Lower lobe of right lung (tissue), 2 donors: ENCODE data around the gene RFPL1. TPM values are rescaled to one million over a fixed set of nuclear protein-coding genes. Genes with fewer than 3 reads are reported as not detected.
"Not testable (repeated sequence)": the region's sequence is repeated elsewhere in the genome, so short reads cannot be mapped to it uniquely, and the experiment has no call there.

ENCODE experiments used
- ATAC-seq, 2 donors: fragments of 200-7000 bp; cut with Tn5 transposase; one replicate each; pipeline ENCODE4 v1.9.1; 2020 to 2022; ENCODE audit warnings: mild to moderate bottlenecking in 2 of 2, moderate library complexity in 2 of 2
- DNase-seq: peaks from one replicate; pipeline ENCODE4 v3.0.0-alpha.2; 2020
- H3K27ac ChIP-seq: fragments of 200-600 bp; one replicate; pipeline ENCODE4 v1.8.0; 2022
- H3K27me3 ChIP-seq: fragments of 200-600 bp; one replicate; pipeline ENCODE4 v1.8.0; 2022; ENCODE audit warnings: low read depth
- H3K36me3 ChIP-seq: fragments of 200-600 bp; one replicate; pipeline ENCODE4 v1.8.0; 2022; ENCODE audit warnings: mild to moderate bottlenecking
- H3K4me1 ChIP-seq: fragments of 200-600 bp; one replicate; pipeline ENCODE4 v1.8.0; 2022
- H3K4me3 ChIP-seq: fragments of 200-600 bp; one replicate; pipeline ENCODE4 v1.8.0; 2022; ENCODE audit warnings: mild to moderate bottlenecking
- H3K9me3 ChIP-seq: fragments of 200-600 bp; one replicate; pipeline ENCODE4 v1.8.0; 2022
- intact Hi-C: fragments of 100-400 bp; cut with DNase I; formaldehyde crosslinking; loops from one replicate; pipeline ENCODE4 v1.11.0; 2022
- total RNA-seq: library from RNA; stranded (reverse); fragmentation: NEBNext Ultra II Directional; extraction: Animal tissue kit (Norgen Biotek cat#: 25700); gene quantifications from one replicate; pipeline ENCODE4 v1.2.1, GENCODE V29; 2021
- TF ChIP-seq, protein P1 (sequence below): fragments of 200-600 bp; IDR thresholded peaks from one replicate; pipeline ENCODE4 v1.8.0; 2022; ENCODE audit warnings: antibody characterized with exemption, mild to moderate bottlenecking
- donor health status: DM: no; HTN: yes; CAD: no; lungs with severe emphysema.

RFPL1 gene
- total RNA-seq, 1 donor from 2014 or later, result not detected

DNA sequence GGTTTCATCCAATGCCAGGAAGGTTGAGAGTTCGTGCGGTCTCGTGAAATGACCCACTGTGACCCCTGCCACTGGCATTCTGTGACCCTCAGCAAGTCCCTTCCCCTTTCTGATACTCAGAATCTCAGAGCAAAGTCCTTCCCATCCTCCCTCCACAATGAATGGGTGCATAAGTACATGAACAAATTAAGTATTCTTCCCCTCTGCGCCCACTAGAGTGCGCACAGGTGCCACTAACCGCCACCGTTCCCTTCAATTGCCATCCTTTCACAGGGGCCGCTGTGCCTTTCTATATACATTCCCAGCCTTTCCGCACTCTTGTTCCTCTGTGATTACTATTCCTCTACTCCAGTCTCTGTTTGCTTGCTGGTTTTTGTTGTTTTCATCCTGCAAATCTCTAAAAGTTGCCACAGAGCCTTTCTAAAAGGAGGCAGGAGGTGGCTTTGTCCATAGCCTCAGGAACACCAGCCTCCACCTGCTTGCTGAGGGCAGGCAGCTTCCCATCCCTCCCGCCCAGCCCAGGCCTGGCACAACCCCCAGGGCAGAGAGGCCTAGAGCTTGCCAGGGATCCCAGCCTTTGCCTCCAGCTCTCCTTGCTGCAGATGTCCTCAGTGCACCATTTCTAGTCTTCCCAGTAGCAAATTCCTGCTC, 43.3 kb upstream of the RFPL1 start:
- no peaks in the 10 kb centered on the region for H3K36me3 ChIP-seq
- no peaks in the 10 kb centered on the region for H3K9me3 ChIP-seq
- H3K4me1 ChIP-seq, result no peaks in the 10 kb centered on the region
- no peak overlapping the region for H3K27ac ChIP-seq
- H3K27me3 ChIP-seq, result no peaks in the 10 kb centered on the region
- TF ChIP-seq, protein P1, sequence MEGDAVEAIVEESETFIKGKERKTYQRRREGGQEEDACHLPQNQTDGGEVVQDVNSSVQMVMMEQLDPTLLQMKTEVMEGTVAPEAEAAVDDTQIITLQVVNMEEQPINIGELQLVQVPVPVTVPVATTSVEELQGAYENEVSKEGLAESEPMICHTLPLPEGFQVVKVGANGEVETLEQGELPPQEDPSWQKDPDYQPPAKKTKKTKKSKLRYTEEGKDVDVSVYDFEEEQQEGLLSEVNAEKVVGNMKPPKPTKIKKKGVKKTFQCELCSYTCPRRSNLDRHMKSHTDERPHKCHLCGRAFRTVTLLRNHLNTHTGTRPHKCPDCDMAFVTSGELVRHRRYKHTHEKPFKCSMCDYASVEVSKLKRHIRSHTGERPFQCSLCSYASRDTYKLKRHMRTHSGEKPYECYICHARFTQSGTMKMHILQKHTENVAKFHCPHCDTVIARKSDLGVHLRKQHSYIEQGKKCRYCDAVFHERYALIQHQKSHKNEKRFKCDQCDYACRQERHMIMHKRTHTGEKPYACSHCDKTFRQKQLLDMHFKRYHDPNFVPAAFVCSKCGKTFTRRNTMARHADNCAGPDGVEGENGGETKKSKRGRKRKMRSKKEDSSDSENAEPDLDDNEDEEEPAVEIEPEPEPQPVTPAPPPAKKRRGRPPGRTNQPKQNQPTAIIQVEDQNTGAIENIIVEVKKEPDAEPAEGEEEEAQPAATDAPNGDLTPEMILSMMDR, result peak; percentile 83
- ATAC-seq, result peak; percentile 90 to 92
- DNase-seq, result peak; percentile 65
- no peak overlapping the region for H3K4me3 ChIP-seq
- intact Hi-C loops, result no loop called here

- Histone ChIP-seq H3K36me3 (no peaks in the 10 kb centered on the region), H3K4me3 (no peak overlapping the region), H3K4me1 (no peaks in the 10 kb centered on the region), H3K27ac (no peak overlapping the region), H3K27me3 (no peaks in the 10 kb centered on the region), H3K9me3 (no peaks in the 10 kb centered on the region)
- no peak for DNase-seq
- no peak for ATAC-seq
- intact Hi-C loops, result no loop called here
- TF ChIP-seq, protein P1, result no peak
Measured at GRCh38 chr22:29396126-29396525, 42.3 kb upstream of the RFPL1 start.

- TF ChIP-seq, protein P1, result no peak
- H3K4me3 ChIP-seq, result no peak overlapping the region
- intact Hi-C loops, result no loop called here
- H3K36me3 ChIP-seq, result no peaks in the 10 kb centered on the region
- DNase-seq (no peak), ATAC-seq (no peak)
- H3K27me3 ChIP-seq, result no peaks in the 10 kb centered on the region
- no peak overlapping the region for H3K27ac ChIP-seq
- H3K9me3 ChIP-seq, result no peaks in the 10 kb centered on the region
- no peaks in the 10 kb centered on the region for H3K4me1 ChIP-seq
Measured at GRCh38 chr22:29397791-29398190, 40.6 kb upstream of the RFPL1 start.

DNA sequence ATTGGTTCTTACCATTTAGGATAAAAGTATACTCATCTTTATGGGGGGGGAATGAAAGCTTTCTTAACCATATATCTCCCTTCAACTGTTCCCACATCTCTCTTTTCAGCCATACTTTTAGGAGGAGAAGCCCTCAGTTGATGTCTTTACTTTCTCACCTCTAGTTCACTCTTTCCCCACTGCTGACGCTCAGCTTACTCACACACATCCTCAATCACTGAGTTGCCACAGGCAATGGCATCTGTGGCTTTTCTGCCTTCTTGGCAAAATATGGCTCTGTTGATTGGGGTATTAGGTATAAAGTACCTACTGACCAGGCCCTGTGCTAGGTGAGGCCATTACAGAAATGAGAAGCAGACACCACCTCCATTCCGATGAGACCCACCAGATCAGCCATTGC, 37.8 kb upstream of the RFPL1 start:
- Histone ChIP-seq H3K27ac (no peak overlapping the region), H3K27me3 (no peaks in the 10 kb centered on the region), H3K36me3 (no peaks in the 10 kb centered on the region), H3K9me3 (no peaks in the 10 kb centered on the region), H3K4me1 (no peaks in the 10 kb centered on the region), H3K4me3 (no peak overlapping the region)
- no peak for ATAC-seq
- intact Hi-C loops, result no loop called here
- TF ChIP-seq, protein P1, result no peak
- DNase-seq, result no peak

DNA sequence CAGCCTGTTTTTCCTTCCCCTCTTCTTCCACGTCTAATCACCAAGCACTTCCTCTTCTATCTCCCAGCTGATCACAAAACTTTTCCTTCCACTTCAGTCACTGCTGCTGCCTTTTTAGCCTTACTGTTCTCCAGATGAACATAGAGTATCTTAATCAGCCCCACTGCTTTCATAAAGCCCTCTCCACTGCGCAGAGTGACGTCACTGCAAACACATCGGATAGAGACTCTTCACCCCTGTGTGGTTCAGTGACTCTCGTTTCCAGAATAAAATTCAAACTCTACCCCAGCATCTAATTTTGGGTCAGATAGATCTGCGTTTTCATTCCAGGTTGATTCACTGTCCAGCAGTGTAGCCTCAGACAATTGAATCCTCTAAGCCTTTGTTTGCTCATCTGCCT, 36.8 kb upstream of the RFPL1 start:
- DNase-seq, result not testable (repeated sequence)

GRCh38 chr22:29408940-29409339, 29.4 kb upstream of the RFPL1 start:
- DNase-seq, result no peak
- Histone ChIP-seq H3K27ac (no peak overlapping the region), H3K9me3 (no peaks in the 10 kb centered on the region), H3K36me3 (no peaks in the 10 kb centered on the region), H3K27me3 (no peaks in the 10 kb centered on the region), H3K4me3 (no peak overlapping the region), H3K4me1 (no peaks in the 10 kb centered on the region)
- intact Hi-C loops, result no loop called here
- TF ChIP-seq, protein P1, result no peak
- ATAC-seq, result no peak

More for the DNA sequence above, 36.8 kb upstream of the RFPL1 start:
- H3K27ac ChIP-seq, H3K4me3 ChIP-seq, ATAC-seq, H3K4me1 ChIP-seq, H3K36me3 ChIP-seq, H3K9me3 ChIP-seq, intact Hi-C loops, H3K27me3 ChIP-seq: not testable (repeated sequence)

DNA sequence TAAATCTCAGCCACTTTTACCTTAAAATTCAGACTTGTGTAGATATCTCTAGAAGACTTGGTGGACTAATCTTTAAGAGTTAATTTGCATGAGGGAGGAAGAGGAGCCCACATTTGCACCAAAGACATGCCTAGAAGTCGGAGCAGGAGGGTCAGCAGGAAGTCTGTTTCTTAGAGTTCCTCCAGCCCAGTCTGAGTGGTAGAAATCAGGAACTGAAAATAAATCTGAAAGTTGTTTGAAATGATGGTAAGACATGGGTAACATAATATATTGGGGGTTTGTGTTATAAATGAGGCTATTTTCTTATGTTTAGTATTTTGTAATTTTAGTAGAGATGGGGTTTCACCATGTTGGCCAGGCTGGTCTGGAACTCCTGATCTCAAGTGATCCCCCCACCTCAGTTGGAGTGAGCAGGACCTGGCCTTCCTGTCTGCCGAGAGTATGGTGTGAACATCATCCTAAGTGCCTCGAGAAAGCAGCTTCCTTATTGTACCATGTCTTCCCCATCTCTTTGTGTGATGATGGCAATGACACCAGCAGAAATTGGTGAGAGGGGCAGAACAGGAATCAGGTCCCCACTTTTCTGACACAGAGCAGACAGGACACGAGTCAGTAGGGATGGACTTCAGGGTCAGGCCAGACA, 26.7 kb upstream of the RFPL1 start:
- ATAC-seq, intact Hi-C loops, H3K27me3 ChIP-seq, H3K9me3 ChIP-seq, H3K36me3 ChIP-seq, H3K4me1 ChIP-seq, H3K27ac ChIP-seq, DNase-seq, H3K4me3 ChIP-seq: not testable (repeated sequence)
